Erythroblast (primary cell): ENCODE data around the gene CPLX1.

Source experiments
- GATA1 ChIP-seq: IDR thresholded peaks from 2 replicates; pipeline ENCODE4 v1.6.1; 2011; ENCODE audit warnings: low read depth, mild to moderate bottlenecking, control low read depth, low read length, moderate library complexity
- POLR2A ChIP-seq: IDR thresholded peaks from 2 replicates; pipeline ENCODE4 v1.6.1; 2011; ENCODE audit warnings: mild to moderate bottlenecking, low read length

DNA sequence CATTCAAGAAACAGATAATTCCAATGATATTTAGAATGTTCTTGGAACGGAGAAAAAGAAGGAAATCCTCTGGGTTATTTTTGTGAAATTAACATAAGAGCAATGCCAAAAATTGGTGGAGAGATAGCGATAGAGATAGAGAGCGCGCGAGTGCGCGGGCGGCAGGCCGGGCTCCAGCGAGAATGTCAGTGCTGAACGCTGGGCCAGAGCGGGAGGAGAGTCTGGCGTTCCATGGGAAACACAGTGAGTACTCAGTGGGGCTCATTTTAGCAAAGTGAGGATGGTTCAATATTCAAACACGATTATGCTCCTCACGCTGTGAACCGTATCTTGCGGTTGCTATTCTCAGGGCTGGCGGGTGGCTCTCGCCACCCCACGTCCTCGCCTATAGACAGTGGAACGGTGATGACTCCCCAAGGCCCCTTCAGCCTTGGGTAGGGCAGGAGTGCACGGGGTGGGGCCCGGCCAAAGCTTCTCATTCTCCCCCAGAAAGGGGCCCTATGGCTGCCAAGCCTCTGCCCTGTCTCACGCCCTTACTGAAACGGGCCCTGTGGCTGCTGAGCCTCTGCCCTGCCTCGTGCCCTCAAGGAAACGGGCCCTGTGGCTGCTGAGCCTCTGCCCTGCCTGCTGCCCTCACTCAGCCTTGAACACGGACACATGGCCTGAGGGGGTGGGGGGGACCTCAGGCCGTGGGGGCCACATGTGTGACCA is 16.9 kb downstream of the CPLX1 start:
- TF ChIP-seq POLR2A (no peak), GATA1 (no peak)
